Measurements from ENCODE around the gene TUBGCP2.

DNA sequence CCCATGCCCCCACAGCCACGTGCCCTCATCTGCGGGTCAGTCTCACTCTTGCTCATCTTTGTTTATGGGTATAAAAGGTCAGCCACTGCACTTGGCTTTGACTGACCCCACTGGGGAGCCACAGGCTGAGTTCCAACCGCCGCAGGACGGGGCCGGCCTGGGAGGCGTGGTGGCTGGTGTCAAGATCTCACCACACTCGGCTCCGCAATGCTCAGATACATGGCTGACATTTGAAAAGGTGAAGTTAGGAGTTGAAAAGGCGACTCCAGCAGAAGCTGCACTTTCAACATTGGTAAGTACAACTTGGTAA lies 14.9 kb downstream of the TUBGCP2 start:
- TF ChIP-seq, protein P1, sequence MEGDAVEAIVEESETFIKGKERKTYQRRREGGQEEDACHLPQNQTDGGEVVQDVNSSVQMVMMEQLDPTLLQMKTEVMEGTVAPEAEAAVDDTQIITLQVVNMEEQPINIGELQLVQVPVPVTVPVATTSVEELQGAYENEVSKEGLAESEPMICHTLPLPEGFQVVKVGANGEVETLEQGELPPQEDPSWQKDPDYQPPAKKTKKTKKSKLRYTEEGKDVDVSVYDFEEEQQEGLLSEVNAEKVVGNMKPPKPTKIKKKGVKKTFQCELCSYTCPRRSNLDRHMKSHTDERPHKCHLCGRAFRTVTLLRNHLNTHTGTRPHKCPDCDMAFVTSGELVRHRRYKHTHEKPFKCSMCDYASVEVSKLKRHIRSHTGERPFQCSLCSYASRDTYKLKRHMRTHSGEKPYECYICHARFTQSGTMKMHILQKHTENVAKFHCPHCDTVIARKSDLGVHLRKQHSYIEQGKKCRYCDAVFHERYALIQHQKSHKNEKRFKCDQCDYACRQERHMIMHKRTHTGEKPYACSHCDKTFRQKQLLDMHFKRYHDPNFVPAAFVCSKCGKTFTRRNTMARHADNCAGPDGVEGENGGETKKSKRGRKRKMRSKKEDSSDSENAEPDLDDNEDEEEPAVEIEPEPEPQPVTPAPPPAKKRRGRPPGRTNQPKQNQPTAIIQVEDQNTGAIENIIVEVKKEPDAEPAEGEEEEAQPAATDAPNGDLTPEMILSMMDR (IDR thresholded peaks at IDR 0.05; ENCODE audit: insufficient read depth, low read length, poor library complexity, severe bottlenecking), result no peak
- TF ChIP-seq EZH2phosphoT487 (conservative IDR thresholded peaks at IDR 0.05; ENCODE audit: low read length), result no peak

Measured in SU-DHL-6 (cell line).